Lung (tissue), 12 donors: ENCODE results near the gene ADAMTS17. TPM values are rescaled to one million over a fixed set of nuclear protein-coding genes. Genes with fewer than 3 reads are reported as not detected.

Experiments used
- ATAC-seq: fragments of 200-7000 bp; cut with Tn5 transposase; one replicate; pipeline ENCODE4 v1.9.1; 2020; ENCODE audit warnings: moderate number of reproducible peaks; ENCODE audit not compliant: insufficient read depth, low FRiP score
- DNase-seq, 3 donors: peaks; one replicate each; pipeline ENCODE4 v3.0.0-alpha.2; 2013 to 2017
- H3K27ac ChIP-seq, 2 donors: one replicate each; pipeline ENCODE4 v1.5.1; 2013; ENCODE audit warnings: mild to moderate bottlenecking in 2 of 2, moderate library complexity in 2 of 2, control low read depth in 1 of 2, inconsistent platforms in 1 of 2, low read depth in 1 of 2, low read length in 1 of 2
- H3K27me3 ChIP-seq, 3 donors: one replicate each; pipeline ENCODE4 v1.5.1; 2013; ENCODE audit warnings: low read length in 2 of 3; ENCODE audit not compliant: control insufficient read depth in 3 of 3, insufficient read depth in 3 of 3
- H3K36me3 ChIP-seq, 4 donors: one replicate each; pipeline ENCODE4 v1.5.1; 2013; ENCODE audit warnings: low read length in 4 of 4, mild to moderate bottlenecking in 1 of 4, moderate library complexity in 1 of 4; ENCODE audit not compliant: control insufficient read depth in 4 of 4, insufficient read depth in 4 of 4
- H3K4me1 ChIP-seq, 5 donors: one replicate each; pipeline ENCODE4 v1.5.1; 2013; ENCODE audit warnings: low read length in 5 of 5, mild to moderate bottlenecking in 2 of 5, moderate library complexity in 1 of 5; ENCODE audit not compliant: control insufficient read depth in 5 of 5, insufficient read depth in 5 of 5
- H3K4me3 ChIP-seq: one replicate; pipeline ENCODE4 v1.5.1; 2013; ENCODE audit warnings: mild to moderate bottlenecking, control low read depth, moderate library complexity
- H3K9ac ChIP-seq, 2 donors: one replicate each; pipeline ENCODE4 v1.5.1; 2013; ENCODE audit warnings: low read length in 2 of 2, control low read depth in 1 of 2; ENCODE audit not compliant: insufficient read depth in 1 of 2
- H3K9me3 ChIP-seq, 4 donors: one replicate each; pipeline ENCODE4 v1.5.1; 2013; ENCODE audit warnings: low read length in 3 of 4, mild to moderate bottlenecking in 1 of 4, moderate library complexity in 1 of 4; ENCODE audit not compliant: control insufficient read depth in 4 of 4, insufficient read depth in 3 of 4
- WGBS, 2 donors: extraction: QIAGEN DNeasy Blood & Tissue Kit; methylation state at CpG; one replicate each; pipeline ENCODE4 v1.1.7; 2013; 5-methylcytosine and 5-hydroxymethylcytosine counted together
- polyA plus RNA-seq, 2 donors: library from polyadenylated mRNA; stranded (reverse); fragments of 200-250 nt; gene quantifications; one replicate each; pipeline ENCODE4 v1.2.1, GENCODE V29; 2013
- total RNA-seq, 2 donors: library from RNA; depleted of rRNA in 1 of 2; stranded (reverse); fragments of >200 nt in 1 of 2; gene quantifications; one replicate each; pipeline ENCODE4 v1.2.1, GENCODE V29; 2014 to 2021
- TF ChIP-seq, protein P1 (sequence below): IDR thresholded peaks from 2 replicates; pipeline ENCODE4 v1.5.1; 2012; ENCODE audit warnings: mild to moderate bottlenecking; ENCODE audit errors: control extremely low read depth, extremely low read depth
- donor health status: control.
- donor health status: control.
- donor health status: Bipolar disorder and iron deficiency.
- donor health status: healthy.
- donor health status: DM: yes; HTN: yes; CAD: no.

The ADAMTS17 gene
- total and polyA plus RNA-seq, 4 donors: 0.47 to 6.6 (median 2.2) TPM

DNA sequence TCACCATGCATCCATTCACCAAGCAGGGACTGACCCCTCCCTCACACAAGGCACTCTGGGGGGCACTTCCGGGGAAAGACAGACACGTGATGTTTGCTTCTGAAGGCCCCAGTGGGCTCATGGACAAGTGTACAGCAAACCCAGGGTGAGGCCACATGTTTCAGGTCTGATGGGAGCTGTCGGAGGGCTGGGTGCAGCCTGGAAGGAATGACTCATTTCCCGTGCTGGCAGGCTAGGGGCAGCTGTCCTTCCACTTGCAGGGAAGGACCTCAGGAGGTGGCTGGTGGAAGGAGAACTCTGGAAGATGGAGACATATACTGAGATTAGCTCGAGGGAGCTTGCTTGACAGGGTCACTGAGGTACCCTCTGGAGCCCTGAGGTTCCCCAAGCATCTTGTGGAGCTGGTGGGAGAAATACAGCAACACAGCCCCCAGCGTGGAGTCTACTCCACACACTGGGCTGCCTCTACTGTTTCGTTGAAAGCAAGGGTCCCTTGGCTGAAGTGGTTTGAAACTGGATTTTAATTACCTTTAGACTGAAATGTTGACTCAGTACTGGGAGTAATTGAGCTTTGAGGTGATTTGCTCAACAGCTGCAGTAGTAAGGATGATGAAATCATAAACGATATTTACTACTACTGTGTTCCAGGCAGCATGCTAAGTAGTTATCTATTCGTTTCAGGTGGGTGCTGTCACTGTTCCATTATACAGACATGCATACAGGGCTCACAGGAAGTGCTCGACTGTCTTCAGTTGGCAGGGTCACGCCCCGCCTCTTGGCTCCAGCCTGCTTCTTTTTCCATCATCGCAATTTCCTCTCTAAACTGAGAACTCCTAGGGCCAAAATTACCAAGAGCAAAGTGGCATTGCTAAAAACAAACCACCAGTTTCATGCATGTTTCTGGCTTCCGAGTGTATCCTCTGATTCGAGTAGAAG is 230.4 kb downstream of the ADAMTS17 start:
- WGBS, 2 donors: 41 to 51% methylated on average over 15 of the region's 15 CpGs
- Histone ChIP-seq H3K9ac (no peak overlapping the region), H3K4me1 (peaks cover 16 to 45% (median 21%) of the 10 kb centered on the region in 5 donors), H3K4me3 (no peak overlapping the region), H3K36me3 (no peaks in the 10 kb centered on the region), H3K27me3 (no peaks in the 10 kb centered on the region), H3K9me3 (peaks cover 0 to 3% (median 0%) of the 10 kb centered on the region in 4 donors), H3K27ac (peak overlapping the region; percentile 50 to 63)
- TF ChIP-seq, protein P1, sequence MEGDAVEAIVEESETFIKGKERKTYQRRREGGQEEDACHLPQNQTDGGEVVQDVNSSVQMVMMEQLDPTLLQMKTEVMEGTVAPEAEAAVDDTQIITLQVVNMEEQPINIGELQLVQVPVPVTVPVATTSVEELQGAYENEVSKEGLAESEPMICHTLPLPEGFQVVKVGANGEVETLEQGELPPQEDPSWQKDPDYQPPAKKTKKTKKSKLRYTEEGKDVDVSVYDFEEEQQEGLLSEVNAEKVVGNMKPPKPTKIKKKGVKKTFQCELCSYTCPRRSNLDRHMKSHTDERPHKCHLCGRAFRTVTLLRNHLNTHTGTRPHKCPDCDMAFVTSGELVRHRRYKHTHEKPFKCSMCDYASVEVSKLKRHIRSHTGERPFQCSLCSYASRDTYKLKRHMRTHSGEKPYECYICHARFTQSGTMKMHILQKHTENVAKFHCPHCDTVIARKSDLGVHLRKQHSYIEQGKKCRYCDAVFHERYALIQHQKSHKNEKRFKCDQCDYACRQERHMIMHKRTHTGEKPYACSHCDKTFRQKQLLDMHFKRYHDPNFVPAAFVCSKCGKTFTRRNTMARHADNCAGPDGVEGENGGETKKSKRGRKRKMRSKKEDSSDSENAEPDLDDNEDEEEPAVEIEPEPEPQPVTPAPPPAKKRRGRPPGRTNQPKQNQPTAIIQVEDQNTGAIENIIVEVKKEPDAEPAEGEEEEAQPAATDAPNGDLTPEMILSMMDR: no peak
- ATAC-seq (no peak), DNase-seq (peak in 2 of 3 donors; percentile 54 to 56)

- Histone ChIP-seq H3K4me1 (peaks cover 3 to 33% (median 18%) of the 10 kb centered on the region in 5 donors), H3K4me3 (no peak overlapping the region), H3K36me3 (no peaks in the 10 kb centered on the region), H3K27me3 (no peaks in the 10 kb centered on the region), H3K9me3 (peaks cover 0 to 3% (median 0%) of the 10 kb centered on the region in 4 donors), H3K27ac (no peak overlapping the region), H3K9ac (no peak overlapping the region)
- TF ChIP-seq, protein P1: no peak
- WGBS, 2 donors: 87 to 89% methylated on average over 14 of the region's 14 CpGs
- no peak for DNase-seq
- ATAC-seq: no peak
These were observed 232.2 kb downstream of the ADAMTS17 start for GRCh38 chr15:100109486-100110035.

DNA sequence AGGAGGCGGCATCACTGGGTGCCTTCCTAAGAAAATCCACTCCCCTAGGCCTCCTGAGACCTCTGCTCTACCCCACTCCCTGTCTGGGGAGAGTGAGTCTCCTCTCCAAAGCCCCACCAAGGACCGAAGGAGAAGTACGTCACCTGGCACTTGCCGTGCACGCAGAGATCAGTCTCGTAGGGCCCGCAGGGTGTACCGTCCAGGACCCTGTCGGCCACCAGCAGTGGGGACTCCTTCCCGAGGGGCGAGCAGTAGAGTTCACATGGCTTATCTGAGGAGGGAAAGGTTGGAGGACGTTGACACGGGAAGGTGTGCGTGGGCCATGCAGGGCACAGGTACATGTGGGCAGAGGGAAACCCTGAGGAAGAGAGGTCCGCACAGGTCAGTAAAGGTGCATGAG is 232.9 kb downstream of the ADAMTS17 start:
- Histone ChIP-seq H3K36me3 (no peaks in the 10 kb centered on the region), H3K27ac (no peak overlapping the region), H3K9ac (no peak overlapping the region), H3K27me3 (no peaks in the 10 kb centered on the region), H3K9me3 (peaks cover 0 to 3% (median 0%) of the 10 kb centered on the region in 4 donors), H3K4me3 (no peak overlapping the region), H3K4me1 (peaks cover 0 to 26% (median 17%) of the 10 kb centered on the region in 5 donors)
- WGBS, 2 donors: 94 to 98% methylated on average over 15 of the region's 15 CpGs
- no peak for ATAC-seq
- DNase-seq: no peak
- TF ChIP-seq, protein P1: no peak
